ENCODE results near the gene LHFPL2. TPM values are rescaled to one million over a fixed set of nuclear protein-coding genes. Genes with fewer than 3 reads are reported as not detected.
A peak's percentile ranks its signal among the peaks of the same experiment; 100 is the strongest.

Gene LHFPL2
- total and polyA plus RNA-seq, 10 donors = 4.8 to 14.6 (median 9.3) TPM

- Histone ChIP-seq H3K4me3 (no peak overlapping the region), H3K9me3 (no peaks in the 10 kb centered on the region), H3K27me3 (replicated peaks in 1 of 7) (peaks cover 0 to 11% (median 0%) of the 10 kb centered on the region in 7 donors), H3K36me3 (no peaks in the 10 kb centered on the region), H3K4me1 (peaks cover 0 to 55% (median 23%) of the 10 kb centered on the region in 6 donors), H3K27ac (peak overlapping the region in 2 of 8 donors; percentile 29 to 45)
- peak in 2 of 3 donors; percentile 16 to 19 for TF ChIP-seq POLR2AphosphoS5 (IDR thresholded peaks at IDR 0.05)
- no peak for TF ChIP-seq CTCF (IDR thresholded peaks at IDR 0.05 in 8 of 11, conservative IDR thresholded peaks at IDR 0.05 in 3 of 11)
- TF ChIP-seq POLR2A (IDR thresholded peaks at IDR 0.05) = no peak
- intact Hi-C loops (cut with DNase I; ENCODE audit: low total_unique reads) = no loop called here
- no peak for DNase-seq
- WGBS, 5 donors = 57 to 69% (median 62%) methylated on average over 9 to 10 of the region's 10 CpGs
Observed at GRCh38 chr5:78504704-78505677, 143.6 kb downstream of the LHFPL2 start.

GRCh38 chr5:78503958-78504653, 144.5 kb downstream of the LHFPL2 start:
- DNase-seq = no peak
- H3K9me3 ChIP-seq = no peaks in the 10 kb centered on the region
- no peak overlapping the region for H3K27ac ChIP-seq
- intact Hi-C loops (cut with DNase I; ENCODE audit: low total_unique reads) = no loop called here
- H3K27me3 ChIP-seq (replicated peaks in 1 of 7) = peaks cover 0 to 3% (median 0%) of the 10 kb centered on the region in 7 donors
- no peaks in the 10 kb centered on the region for H3K36me3 ChIP-seq
- TF ChIP-seq POLR2A (IDR thresholded peaks at IDR 0.05) (no peak), CTCF (IDR thresholded peaks at IDR 0.05 in 8 of 11, conservative IDR thresholded peaks at IDR 0.05 in 3 of 11) (no peak), POLR2AphosphoS5 (IDR thresholded peaks at IDR 0.05) (no peak)
- H3K4me1 ChIP-seq = peaks cover 0 to 46% (median 14%) of the 10 kb centered on the region in 6 donors
- H3K4me3 ChIP-seq = no peak overlapping the region
- 85 to 91% (median 88%) methylated on average over 4 of the region's 4 CpGs for WGBS, 5 donors

GRCh38 chr5:78501411-78502352, 146.9 kb downstream of the LHFPL2 start:
- H3K4me3 ChIP-seq = no peak overlapping the region
- no peak for DNase-seq
- intact Hi-C loops (cut with DNase I; ENCODE audit: low total_unique reads) = no loop called here
- H3K27me3 ChIP-seq (replicated peaks in 1 of 7) = no peaks in the 10 kb centered on the region
- peak overlapping the region in 2 of 8 donors; percentile 16 to 49 for H3K27ac ChIP-seq
- no peaks in the 10 kb centered on the region for H3K9me3 ChIP-seq
- TF ChIP-seq POLR2A (IDR thresholded peaks at IDR 0.05) = no peak
- TF ChIP-seq POLR2AphosphoS5 (IDR thresholded peaks at IDR 0.05) = no peak
- TF ChIP-seq CTCF (IDR thresholded peaks at IDR 0.05 in 8 of 11, conservative IDR thresholded peaks at IDR 0.05 in 3 of 11) = no peak
- 41 to 58% (median 43%) methylated on average over 9 of the region's 9 CpGs for WGBS, 5 donors
- no peaks in the 10 kb centered on the region for H3K36me3 ChIP-seq
- peaks cover 0 to 52% (median 14%) of the 10 kb centered on the region in 6 donors for H3K4me1 ChIP-seq

Measured in spleen (tissue), 11 donors.